ENCODE measurements around the gene RNF31. TPM values are rescaled to one million over a fixed set of nuclear protein-coding genes. Genes with fewer than 3 reads are reported as not detected.

Gene RNF31
- polyA plus RNA-seq, 1 donor from 2014 or later: 98.7 TPM

GRCh38 chr14:24159777-24160498 is 12.6 kb downstream of the RNF31 start:
- H3K36me3 ChIP-seq (ENCODE audit: insufficient read depth, low read length): no peaks in the 10 kb centered on the region
- H3K9me3 ChIP-seq (ENCODE audit: low read length): no peaks in the 10 kb centered on the region
- H3K4me2 ChIP-seq (ENCODE audit: low read length): no peak overlapping the region
- H4K20me1 ChIP-seq (ENCODE audit: insufficient read depth): no peaks in the 10 kb centered on the region
- H3K9me2 ChIP-seq (ENCODE audit: insufficient read depth, low read length): no peaks in the 10 kb centered on the region
- H3K9ac ChIP-seq (ENCODE audit: low read length): no peak overlapping the region
- no peaks in the 10 kb centered on the region for H3F3A ChIP-seq (ENCODE audit: insufficient read depth, low read length, poor library complexity, severe bottlenecking)
- H3K79me2 ChIP-seq (replicated peaks; ENCODE audit: insufficient read depth, low read length): no peaks in the 10 kb centered on the region
- no peak overlapping the region for H3K27ac ChIP-seq (ENCODE audit: low read length)
- no peak for TF ChIP-seq POLR2AphosphoS5 (IDR thresholded peaks at IDR 0.05)
- TF ChIP-seq, protein P1, sequence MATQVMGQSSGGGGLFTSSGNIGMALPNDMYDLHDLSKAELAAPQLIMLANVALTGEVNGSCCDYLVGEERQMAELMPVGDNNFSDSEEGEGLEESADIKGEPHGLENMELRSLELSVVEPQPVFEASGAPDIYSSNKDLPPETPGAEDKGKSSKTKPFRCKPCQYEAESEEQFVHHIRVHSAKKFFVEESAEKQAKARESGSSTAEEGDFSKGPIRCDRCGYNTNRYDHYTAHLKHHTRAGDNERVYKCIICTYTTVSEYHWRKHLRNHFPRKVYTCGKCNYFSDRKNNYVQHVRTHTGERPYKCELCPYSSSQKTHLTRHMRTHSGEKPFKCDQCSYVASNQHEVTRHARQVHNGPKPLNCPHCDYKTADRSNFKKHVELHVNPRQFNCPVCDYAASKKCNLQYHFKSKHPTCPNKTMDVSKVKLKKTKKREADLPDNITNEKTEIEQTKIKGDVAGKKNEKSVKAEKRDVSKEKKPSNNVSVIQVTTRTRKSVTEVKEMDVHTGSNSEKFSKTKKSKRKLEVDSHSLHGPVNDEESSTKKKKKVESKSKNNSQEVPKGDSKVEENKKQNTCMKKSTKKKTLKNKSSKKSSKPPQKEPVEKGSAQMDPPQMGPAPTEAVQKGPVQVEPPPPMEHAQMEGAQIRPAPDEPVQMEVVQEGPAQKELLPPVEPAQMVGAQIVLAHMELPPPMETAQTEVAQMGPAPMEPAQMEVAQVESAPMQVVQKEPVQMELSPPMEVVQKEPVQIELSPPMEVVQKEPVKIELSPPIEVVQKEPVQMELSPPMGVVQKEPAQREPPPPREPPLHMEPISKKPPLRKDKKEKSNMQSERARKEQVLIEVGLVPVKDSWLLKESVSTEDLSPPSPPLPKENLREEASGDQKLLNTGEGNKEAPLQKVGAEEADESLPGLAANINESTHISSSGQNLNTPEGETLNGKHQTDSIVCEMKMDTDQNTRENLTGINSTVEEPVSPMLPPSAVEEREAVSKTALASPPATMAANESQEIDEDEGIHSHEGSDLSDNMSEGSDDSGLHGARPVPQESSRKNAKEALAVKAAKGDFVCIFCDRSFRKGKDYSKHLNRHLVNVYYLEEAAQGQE (IDR thresholded peaks at IDR 0.05; ENCODE audit: borderline replicate concordance): no peak
- TF ChIP-seq EP300 (conservative IDR thresholded peaks at IDR 0.05; ENCODE audit: poor library complexity, severe bottlenecking): no peak
- TF ChIP-seq MXI1 (conservative IDR thresholded peaks at IDR 0.05; ENCODE audit: poor library complexity, severe bottlenecking): no peak
- no peak for TF ChIP-seq TAF1 (IDR thresholded peaks at IDR 0.05; ENCODE audit: low read depth)
- TF ChIP-seq, protein P2, sequence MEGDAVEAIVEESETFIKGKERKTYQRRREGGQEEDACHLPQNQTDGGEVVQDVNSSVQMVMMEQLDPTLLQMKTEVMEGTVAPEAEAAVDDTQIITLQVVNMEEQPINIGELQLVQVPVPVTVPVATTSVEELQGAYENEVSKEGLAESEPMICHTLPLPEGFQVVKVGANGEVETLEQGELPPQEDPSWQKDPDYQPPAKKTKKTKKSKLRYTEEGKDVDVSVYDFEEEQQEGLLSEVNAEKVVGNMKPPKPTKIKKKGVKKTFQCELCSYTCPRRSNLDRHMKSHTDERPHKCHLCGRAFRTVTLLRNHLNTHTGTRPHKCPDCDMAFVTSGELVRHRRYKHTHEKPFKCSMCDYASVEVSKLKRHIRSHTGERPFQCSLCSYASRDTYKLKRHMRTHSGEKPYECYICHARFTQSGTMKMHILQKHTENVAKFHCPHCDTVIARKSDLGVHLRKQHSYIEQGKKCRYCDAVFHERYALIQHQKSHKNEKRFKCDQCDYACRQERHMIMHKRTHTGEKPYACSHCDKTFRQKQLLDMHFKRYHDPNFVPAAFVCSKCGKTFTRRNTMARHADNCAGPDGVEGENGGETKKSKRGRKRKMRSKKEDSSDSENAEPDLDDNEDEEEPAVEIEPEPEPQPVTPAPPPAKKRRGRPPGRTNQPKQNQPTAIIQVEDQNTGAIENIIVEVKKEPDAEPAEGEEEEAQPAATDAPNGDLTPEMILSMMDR (IDR thresholded peaks at IDR 0.05; ENCODE audit: poor library complexity, severe bottlenecking): no peak
- no peak for TF ChIP-seq SMC3 (conservative IDR thresholded peaks at IDR 0.05; ENCODE audit: poor library complexity)
- no peak for TF ChIP-seq EZH2 (IDR thresholded peaks at IDR 0.05; ENCODE audit: borderline replicate concordance, insufficient read depth, low read length, poor library complexity, severe bottlenecking)
- TF ChIP-seq RAD21 (conservative IDR thresholded peaks at IDR 0.05): no peak
- H3K27me3 ChIP-seq (ENCODE audit: insufficient read depth, low read depth, low read length): no peaks in the 10 kb centered on the region
- no peak overlapping the region for H2AFZ ChIP-seq (ENCODE audit: low read depth, low read length)
- no peak overlapping the region for H3K4me3 ChIP-seq (ENCODE audit: low read length)

GRCh38 chr14:24160499-24160849 is 13.2 kb downstream of the RNF31 start:
- Histone ChIP-seq H2AFZ (ENCODE audit: low read depth, low read length) (no peak overlapping the region), H3F3A (ENCODE audit: insufficient read depth, low read length, poor library complexity, severe bottlenecking) (no peaks in the 10 kb centered on the region), H3K27ac (ENCODE audit: low read length) (no peak overlapping the region), H3K79me2 (replicated peaks; ENCODE audit: insufficient read depth, low read length) (no peaks in the 10 kb centered on the region), H3K36me3 (ENCODE audit: insufficient read depth, low read length) (no peaks in the 10 kb centered on the region), H3K9me3 (ENCODE audit: low read length) (no peaks in the 10 kb centered on the region), H3K9ac (ENCODE audit: low read length) (peak overlapping the region; percentile 34), H3K9me2 (ENCODE audit: insufficient read depth, low read length) (no peaks in the 10 kb centered on the region), H3K27me3 (ENCODE audit: insufficient read depth, low read depth, low read length) (no peaks in the 10 kb centered on the region), H3K4me2 (ENCODE audit: low read length) (no peak overlapping the region), H4K20me1 (ENCODE audit: insufficient read depth) (no peaks in the 10 kb centered on the region), H3K4me3 (ENCODE audit: low read length) (no peak overlapping the region)
- TF ChIP-seq SMC3 (conservative IDR thresholded peaks at IDR 0.05; ENCODE audit: poor library complexity): no peak
- TF ChIP-seq POLR2AphosphoS5 (IDR thresholded peaks at IDR 0.05): no peak
- TF ChIP-seq EP300 (conservative IDR thresholded peaks at IDR 0.05; ENCODE audit: poor library complexity, severe bottlenecking): no peak
- no peak for TF ChIP-seq RAD21 (conservative IDR thresholded peaks at IDR 0.05)
- TF ChIP-seq MXI1 (conservative IDR thresholded peaks at IDR 0.05; ENCODE audit: poor library complexity, severe bottlenecking): no peak
- TF ChIP-seq, protein P1 (IDR thresholded peaks at IDR 0.05; ENCODE audit: borderline replicate concordance): no peak
- TF ChIP-seq TAF1 (IDR thresholded peaks at IDR 0.05; ENCODE audit: low read depth): no peak
- TF ChIP-seq, protein P2 (IDR thresholded peaks at IDR 0.05; ENCODE audit: poor library complexity, severe bottlenecking): no peak

Measured in neural cell (in vitro differentiated cells).